ENCODE measurements around the gene TRRAP. TPM values are rescaled to one million over a fixed set of nuclear protein-coding genes. Genes with fewer than 3 reads are reported as not detected.

Gene TRRAP
- total and polyA plus RNA-seq, 2 of the 8 experiments (the other 6 are each of a cell fraction or from before 2014, with no cell fraction given), result 21.7 to 48.6 TPM

DNA sequence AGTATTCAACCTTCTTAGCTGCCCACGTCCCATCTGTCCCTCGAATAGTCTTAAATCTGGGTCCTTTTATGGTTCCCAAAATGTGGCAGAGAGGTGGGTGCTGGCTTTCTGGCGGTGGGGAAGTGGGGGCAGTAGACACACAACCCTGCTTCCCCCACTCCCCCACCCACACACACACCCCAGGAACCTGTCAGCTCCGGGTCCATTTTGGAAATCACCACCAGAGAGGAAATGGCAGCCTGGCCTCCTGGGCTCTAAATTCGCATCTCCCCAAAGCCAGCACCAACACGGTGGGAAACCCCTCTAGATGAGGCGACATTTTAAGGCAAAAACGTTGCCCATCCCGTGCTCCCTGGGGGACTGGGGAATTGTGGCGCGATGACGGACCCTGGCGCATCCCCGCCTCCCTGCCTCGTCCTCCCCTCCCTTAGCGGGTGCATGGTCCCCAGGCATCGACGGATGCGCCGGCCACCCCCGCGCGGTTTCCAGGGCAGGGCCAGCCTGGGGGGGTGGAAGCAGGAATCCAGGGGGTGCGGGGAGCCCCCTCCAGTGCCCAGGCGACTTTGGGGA is 9.2 kb upstream of the TRRAP start:
- Histone ChIP-seq H4K5ac (ENCODE audit: insufficient read length, low read depth, low read length) (no peak overlapping the region), H3K56ac (replicated peaks; ENCODE audit: insufficient read length, low read depth, low read length) (no peak overlapping the region), H3K36me3 (ENCODE audit: control insufficient read depth in 2 of 4, insufficient read depth in 4 of 4, low read length in 3 of 4) (no peaks in the 10 kb centered on the region), H3K23me2 (ENCODE audit: low read depth, low read length) (peaks cover 11% of the 10 kb centered on the region; the same call in 1 of the 2 replicates), H3K14ac (ENCODE audit: insufficient read length) (no peak overlapping the region), H2AK5ac (ENCODE audit: low read depth, low read length) (no peak overlapping the region), H3K18ac (ENCODE audit: extremely low read depth, low read length) (no peak overlapping the region; the same call in 1 of the 2 replicates), H3K9ac (replicated peaks in 1 of 4; ENCODE audit: extremely low read depth in 1 of 4, low read depth in 3 of 4, low read length in 3 of 4) (no peak overlapping the region), H2AFZ (ENCODE audit: low read length) (peak overlapping the region; percentile 14; the same call in 1 of the 2 replicates), H3K4me1 (replicated peaks in 1 of 4; ENCODE audit: control insufficient read depth in 3 of 4, insufficient read depth in 4 of 4, low read length in 3 of 4) (peaks cover 0 to 14% (median 7%) of the 10 kb centered on the region in 4 experiments; a peak in 5 of 7 replicates), H3K23ac (ENCODE audit: insufficient read length) (no peak overlapping the region), H3K79me2 (ENCODE audit: control insufficient read depth in 1 of 2, insufficient read depth in 2 of 2, low read length in 2 of 2) (no peaks in the 10 kb centered on the region), H2BK120ac (replicated peaks; ENCODE audit: low read depth, low read length) (no peak overlapping the region), H3K4me3 (ENCODE audit: extremely low read depth in 1 of 4, insufficient read depth in 2 of 4, low read depth in 3 of 4, low read length in 4 of 4) (peak overlapping the region; percentile 47 to 73 (median 54)), H3K79me1 (ENCODE audit: low read depth, low read length) (no peaks in the 10 kb centered on the region), H3K27me3 (replicated peaks in 1 of 4; ENCODE audit: control insufficient read depth in 3 of 4, extremely low read depth in 1 of 4, insufficient read depth in 3 of 4, low read length in 3 of 4) (peaks cover 8 to 31% (median 22%) of the 10 kb centered on the region in 4 experiments), H3K9me3 (ENCODE audit: insufficient read depth in 2 of 2, low read depth in 1 of 2, low read length in 1 of 2) (no peaks in the 10 kb centered on the region), H4K91ac (replicated peaks; ENCODE audit: insufficient read length, low read length) (no peak overlapping the region), H4K8ac (ENCODE audit: extremely low read depth, insufficient read depth, low read length) (peak overlapping the region; percentile 7; the same call in 1 of the 2 replicates), H3K27ac (ENCODE audit: low read depth, low read length) (no peak overlapping the region), H2BK20ac (ENCODE audit: low read length) (no peak overlapping the region), H2BK12ac (ENCODE audit: low read depth, low read length) (no peak overlapping the region; the same call in 1 of the 2 replicates), H4K20me1 (replicated peaks in 1 of 2; ENCODE audit: control insufficient read depth in 1 of 2, insufficient read depth in 2 of 2, low read length in 2 of 2) (no peaks in the 10 kb centered on the region), H2BK5ac (ENCODE audit: low read depth, low read length) (no peak overlapping the region), H2BK15ac (ENCODE audit: low read length) (no peak overlapping the region), H3K4ac (replicated peaks; ENCODE audit: insufficient read length, low read depth, low read length) (no peak overlapping the region), H3K4me2 (ENCODE audit: insufficient read depth in 1 of 2, low read depth in 2 of 2, low read length in 2 of 2) (peak overlapping the region; percentile 60 to 87)
- no peak for FAIRE-seq
- POLR2A ChIA-PET (ENCODE audit: partially characterized antibody), result no interaction called here
- 13% methylated on average over 18 of the region's 25 CpGs; no CpG with 5 or more reads in 1 of the 2 experiments for WGBS, 2 experiments (ENCODE audit: extremely low coverage in 1 of 2, insufficient coverage in 1 of 2, insufficient read length in 1 of 2, insufficient replicate concordance in 2 of 2, low coverage in 1 of 2, low lambda C conversion rate in 2 of 2, missing lambda C conversion rate in 1 of 2)
- DNase-seq (ENCODE audit: low read depth in 1 of 2, low spot score in 2 of 2), result no peak
- CTCF ChIA-PET (ENCODE audit: partially characterized antibody), result interaction anchor here (1.3 kb wide), 2 partner anchors 9 to 32 kb away, joined by 3 read pairs; partner anchors contain the start of gene TRRAP
- TF ChIP-seq, protein P1, sequence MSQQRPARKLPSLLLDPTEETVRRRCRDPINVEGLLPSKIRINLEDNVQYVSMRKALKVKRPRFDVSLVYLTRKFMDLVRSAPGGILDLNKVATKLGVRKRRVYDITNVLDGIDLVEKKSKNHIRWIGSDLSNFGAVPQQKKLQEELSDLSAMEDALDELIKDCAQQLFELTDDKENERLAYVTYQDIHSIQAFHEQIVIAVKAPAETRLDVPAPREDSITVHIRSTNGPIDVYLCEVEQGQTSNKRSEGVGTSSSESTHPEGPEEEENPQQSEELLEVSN (IDR thresholded peaks at IDR 0.05), result peak; percentile 61; the same call in 1 of the 2 replicates
- TF ChIP-seq NANOG (IDR thresholded peaks at IDR 0.05; ENCODE audit: insufficient read depth, low read depth, low read length, poor library complexity, severe bottlenecking) (no peak), JUN (IDR thresholded peaks at IDR 0.05; ENCODE audit: low read depth, low read length) (no peak), ZNF274 (IDR thresholded peaks at IDR 0.05; ENCODE audit: borderline replicate concordance, extremely low read depth, low read length) (no peak), TBP (IDR thresholded peaks at IDR 0.05; ENCODE audit: low read depth, low read length) (no peak), SAP30 (IDR thresholded peaks at IDR 0.05; ENCODE audit: insufficient read depth, insufficient replicate concordance, low read length) (no peak), GABPA (IDR thresholded peaks at IDR 0.05; ENCODE audit: borderline replicate concordance, insufficient read depth, low read length) (no peak), CHD1 (IDR thresholded peaks at IDR 0.05; ENCODE audit: low read depth, low read length) (no peak), SIX5 (IDR thresholded peaks at IDR 0.05; ENCODE audit: low read depth, low read length) (no peak), GTF2F1 (IDR thresholded peaks at IDR 0.05; ENCODE audit: borderline replicate concordance, low read depth, low read length) (no peak), CHD2 (IDR thresholded peaks at IDR 0.05; ENCODE audit: low read length) (no peak)
- TF ChIP-seq, protein P2, sequence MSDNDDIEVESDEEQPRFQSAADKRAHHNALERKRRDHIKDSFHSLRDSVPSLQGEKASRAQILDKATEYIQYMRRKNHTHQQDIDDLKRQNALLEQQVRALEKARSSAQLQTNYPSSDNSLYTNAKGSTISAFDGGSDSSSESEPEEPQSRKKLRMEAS (IDR thresholded peaks at IDR 0.05), result peak; percentile 22; the same call in 1 of the 2 replicates

All from H1 (cell line).